ENCODE measurements around the gene CAPN7.

CAPN7 gene

DNA sequence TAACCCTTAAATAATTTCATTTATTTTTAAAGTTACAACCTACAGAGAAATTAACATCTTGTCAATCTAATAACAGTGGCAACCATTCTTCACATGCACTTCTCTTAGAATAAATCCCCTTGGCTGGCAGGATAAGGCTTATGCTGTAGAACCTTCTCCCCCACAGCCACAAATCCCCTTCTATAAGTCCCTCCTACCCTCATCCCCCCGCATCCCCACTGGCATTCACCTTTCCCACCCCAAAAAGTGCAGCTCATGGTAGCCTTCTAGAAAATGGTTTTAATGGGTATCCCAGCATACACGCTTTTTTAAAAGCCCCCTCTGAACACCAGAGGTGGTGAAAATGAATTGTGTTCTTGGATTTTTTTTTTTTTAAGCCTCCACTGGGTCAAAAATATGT lies 49.2 kb downstream of the CAPN7 start:
- TF ChIP-seq, protein P1, sequence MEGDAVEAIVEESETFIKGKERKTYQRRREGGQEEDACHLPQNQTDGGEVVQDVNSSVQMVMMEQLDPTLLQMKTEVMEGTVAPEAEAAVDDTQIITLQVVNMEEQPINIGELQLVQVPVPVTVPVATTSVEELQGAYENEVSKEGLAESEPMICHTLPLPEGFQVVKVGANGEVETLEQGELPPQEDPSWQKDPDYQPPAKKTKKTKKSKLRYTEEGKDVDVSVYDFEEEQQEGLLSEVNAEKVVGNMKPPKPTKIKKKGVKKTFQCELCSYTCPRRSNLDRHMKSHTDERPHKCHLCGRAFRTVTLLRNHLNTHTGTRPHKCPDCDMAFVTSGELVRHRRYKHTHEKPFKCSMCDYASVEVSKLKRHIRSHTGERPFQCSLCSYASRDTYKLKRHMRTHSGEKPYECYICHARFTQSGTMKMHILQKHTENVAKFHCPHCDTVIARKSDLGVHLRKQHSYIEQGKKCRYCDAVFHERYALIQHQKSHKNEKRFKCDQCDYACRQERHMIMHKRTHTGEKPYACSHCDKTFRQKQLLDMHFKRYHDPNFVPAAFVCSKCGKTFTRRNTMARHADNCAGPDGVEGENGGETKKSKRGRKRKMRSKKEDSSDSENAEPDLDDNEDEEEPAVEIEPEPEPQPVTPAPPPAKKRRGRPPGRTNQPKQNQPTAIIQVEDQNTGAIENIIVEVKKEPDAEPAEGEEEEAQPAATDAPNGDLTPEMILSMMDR (IDR thresholded peaks at IDR 0.05), result no peak
- H3K27ac ChIP-seq, result no peak overlapping the region
- H3K9me3 ChIP-seq, result no peaks in the 10 kb centered on the region
- H3K4me1 ChIP-seq (ENCODE audit: control insufficient read depth in 1 of 2, insufficient read depth in 1 of 2, low read depth in 1 of 2, low read length in 1 of 2), result no peaks in the 10 kb centered on the region
- peaks cover 99% of the 10 kb centered on the region for H3K36me3 ChIP-seq
- no peaks in the 10 kb centered on the region for H3K27me3 ChIP-seq
- no peak overlapping the region for H3K4me3 ChIP-seq (ENCODE audit: low read depth in 1 of 2, low read length in 1 of 2)

- Histone ChIP-seq H3K4me3 (ENCODE audit: low read depth in 1 of 2, low read length in 1 of 2) (no peak overlapping the region), H3K27ac (no peak overlapping the region), H3K36me3 (peaks cover 99% of the 10 kb centered on the region), H3K27me3 (no peaks in the 10 kb centered on the region), H3K9me3 (no peaks in the 10 kb centered on the region), H3K4me1 (ENCODE audit: control insufficient read depth in 1 of 2, insufficient read depth in 1 of 2, low read depth in 1 of 2, low read length in 1 of 2) (no peaks in the 10 kb centered on the region)
- TF ChIP-seq, protein P1 (IDR thresholded peaks at IDR 0.05), result no peak
Observed at GRCh38 chr3:15256861-15257341, 50.9 kb downstream of the CAPN7 start.

- TF ChIP-seq, protein P1 (IDR thresholded peaks at IDR 0.05), result no peak
- Histone ChIP-seq H3K4me3 (ENCODE audit: low read depth in 1 of 2, low read length in 1 of 2) (no peak overlapping the region), H3K9me3 (no peaks in the 10 kb centered on the region), H3K27me3 (no peaks in the 10 kb centered on the region), H3K27ac (no peak overlapping the region), H3K4me1 (ENCODE audit: control insufficient read depth in 1 of 2, insufficient read depth in 1 of 2, low read depth in 1 of 2, low read length in 1 of 2) (no peaks in the 10 kb centered on the region), H3K36me3 (peaks cover 90% of the 10 kb centered on the region)
Observed at GRCh38 chr3:15258720-15259119, 52.7 kb downstream of the CAPN7 start.

- no peaks in the 10 kb centered on the region for H3K4me1 ChIP-seq (ENCODE audit: control insufficient read depth in 1 of 2, insufficient read depth in 1 of 2, low read depth in 1 of 2, low read length in 1 of 2)
- peaks cover 80% of the 10 kb centered on the region for H3K36me3 ChIP-seq
- no peak overlapping the region for H3K27ac ChIP-seq
- TF ChIP-seq, protein P1 (IDR thresholded peaks at IDR 0.05), result no peak
- no peaks in the 10 kb centered on the region for H3K27me3 ChIP-seq
- H3K4me3 ChIP-seq (ENCODE audit: low read depth in 1 of 2, low read length in 1 of 2), result no peak overlapping the region
- no peaks in the 10 kb centered on the region for H3K9me3 ChIP-seq
Observed at GRCh38 chr3:15260531-15260930, 54.5 kb downstream of the CAPN7 start.

DNA sequence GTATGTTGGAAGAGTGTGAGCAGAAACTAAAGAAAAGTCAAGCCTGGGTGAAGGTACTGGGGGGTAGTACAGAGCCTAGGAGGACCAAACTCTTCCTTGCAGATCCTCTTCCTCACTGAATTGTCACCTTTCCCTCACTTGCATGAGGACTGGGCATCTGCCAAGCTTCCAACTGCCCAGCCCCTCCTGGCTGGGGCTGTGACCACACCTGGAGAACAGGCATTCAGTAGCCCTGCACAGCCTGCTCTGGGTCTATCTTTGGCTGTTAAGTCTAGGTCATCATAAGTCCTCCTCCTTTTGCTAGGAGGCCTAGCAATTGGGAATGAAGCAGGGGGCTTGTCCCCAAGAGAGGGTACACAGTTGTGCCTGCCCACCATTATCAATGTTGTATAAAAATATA lies 55.2 kb downstream of the CAPN7 start:
- TF ChIP-seq, protein P1 (IDR thresholded peaks at IDR 0.05), result no peak
- Histone ChIP-seq H3K9me3 (no peaks in the 10 kb centered on the region), H3K4me3 (ENCODE audit: low read depth in 1 of 2, low read length in 1 of 2) (no peak overlapping the region), H3K27me3 (no peaks in the 10 kb centered on the region), H3K4me1 (ENCODE audit: control insufficient read depth in 1 of 2, insufficient read depth in 1 of 2, low read depth in 1 of 2, low read length in 1 of 2) (no peaks in the 10 kb centered on the region), H3K27ac (no peak overlapping the region), H3K36me3 (peaks cover 80% of the 10 kb centered on the region)

GRCh38 chr3:15262021-15262420 lies 56.0 kb downstream of the CAPN7 start:
- TF ChIP-seq, protein P1 (IDR thresholded peaks at IDR 0.05), result no peak
- Histone ChIP-seq H3K27me3 (no peaks in the 10 kb centered on the region), H3K9me3 (no peaks in the 10 kb centered on the region), H3K4me1 (ENCODE audit: control insufficient read depth in 1 of 2, insufficient read depth in 1 of 2, low read depth in 1 of 2, low read length in 1 of 2) (peaks cover 0 to 4% of the 10 kb centered on the region in 2 experiments), H3K4me3 (ENCODE audit: low read depth in 1 of 2, low read length in 1 of 2) (no peak overlapping the region), H3K27ac (no peak overlapping the region), H3K36me3 (peaks cover 80% of the 10 kb centered on the region)

All from neutrophil (primary cell).